NCI-H345 treated with DMSO at 0.1 percent for 48 hours (cell line): ENCODE data around the gene PUS3.
"Not testable (repeated sequence)": the region's sequence is repeated elsewhere in the genome, so short reads cannot be mapped to it uniquely, and the experiment has no call there.

Source experiments
- DNase-seq: peaks from one replicate; lab custom pipeline; 2025; ENCODE audit not compliant: unreplicated experiment; lab: John Stamatoyannopoulos, UW

The PUS3 gene

DNA sequence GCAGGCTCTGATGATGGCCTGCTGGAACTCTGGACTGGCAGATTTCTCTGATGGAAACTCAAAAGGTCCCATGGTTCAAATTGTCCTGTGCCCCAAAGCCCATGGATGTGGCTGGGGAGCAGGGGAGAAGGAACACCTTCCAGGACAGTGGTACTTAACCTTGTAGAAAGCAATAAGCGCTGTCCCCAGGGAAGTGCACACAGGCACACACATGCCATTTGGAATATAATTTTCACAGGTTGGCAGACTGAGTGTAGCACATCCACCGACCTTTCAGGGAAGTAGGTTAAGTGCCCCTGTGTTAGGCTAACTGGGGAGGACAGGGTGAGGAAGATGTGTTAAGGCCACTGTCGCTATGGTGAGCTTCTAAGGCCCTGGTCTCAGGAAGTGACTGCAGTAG, 19.1 kb upstream of the PUS3 start:
- no peak for DNase-seq

DNA sequence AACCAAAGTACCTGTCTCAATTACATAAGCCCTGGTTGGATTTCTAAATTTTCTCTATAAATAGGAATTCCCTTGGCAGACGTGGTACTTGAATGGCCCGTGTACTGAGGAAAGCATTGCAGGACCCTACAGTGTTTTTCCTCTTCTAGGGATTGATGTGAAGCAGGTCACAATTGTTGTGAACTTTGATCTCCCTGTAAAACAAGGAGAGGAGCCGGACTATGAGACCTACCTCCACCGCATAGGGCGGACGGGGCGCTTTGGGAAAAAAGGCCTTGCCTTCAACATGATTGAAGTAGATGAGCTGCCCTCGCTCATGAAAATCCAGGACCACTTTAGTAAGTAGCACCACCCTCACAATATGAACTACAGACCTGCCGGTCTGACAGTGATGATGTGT, 18.0 kb upstream of the PUS3 start:
- DNase-seq = no peak

DNA sequence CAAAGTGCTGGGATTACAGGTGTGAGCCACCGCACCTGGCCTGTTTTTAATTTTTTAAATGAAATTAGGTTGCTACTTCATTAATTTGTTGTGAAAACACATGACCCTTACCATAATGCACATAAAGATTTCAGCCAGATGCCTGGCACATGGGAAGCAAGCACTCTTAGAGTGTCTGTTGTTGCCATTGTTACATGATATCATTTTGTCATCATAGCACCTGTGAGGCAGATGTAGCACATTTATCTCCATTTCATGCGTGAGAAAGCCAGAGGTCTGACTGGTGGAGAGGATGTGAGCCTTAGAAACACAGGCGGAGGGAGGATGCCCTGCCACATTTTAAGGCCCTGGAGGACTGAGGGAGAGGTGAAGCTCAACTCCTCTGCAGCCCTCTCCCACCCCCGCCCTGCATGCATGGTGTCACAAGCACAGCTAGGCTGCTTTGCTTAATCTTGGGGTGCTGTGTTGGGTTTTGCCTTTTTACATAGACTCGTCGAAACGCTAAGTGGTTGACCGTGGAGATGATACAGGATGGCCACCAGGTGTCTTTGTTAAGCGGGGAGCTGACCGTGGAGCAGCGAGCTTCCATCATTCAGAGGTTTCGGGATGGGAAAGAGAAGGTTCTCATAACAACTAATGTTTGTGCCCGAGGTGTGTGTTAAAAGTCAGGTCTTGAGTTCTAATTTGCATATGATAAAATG, 15.3 kb upstream of the PUS3 start:
- no peak for DNase-seq

DNA sequence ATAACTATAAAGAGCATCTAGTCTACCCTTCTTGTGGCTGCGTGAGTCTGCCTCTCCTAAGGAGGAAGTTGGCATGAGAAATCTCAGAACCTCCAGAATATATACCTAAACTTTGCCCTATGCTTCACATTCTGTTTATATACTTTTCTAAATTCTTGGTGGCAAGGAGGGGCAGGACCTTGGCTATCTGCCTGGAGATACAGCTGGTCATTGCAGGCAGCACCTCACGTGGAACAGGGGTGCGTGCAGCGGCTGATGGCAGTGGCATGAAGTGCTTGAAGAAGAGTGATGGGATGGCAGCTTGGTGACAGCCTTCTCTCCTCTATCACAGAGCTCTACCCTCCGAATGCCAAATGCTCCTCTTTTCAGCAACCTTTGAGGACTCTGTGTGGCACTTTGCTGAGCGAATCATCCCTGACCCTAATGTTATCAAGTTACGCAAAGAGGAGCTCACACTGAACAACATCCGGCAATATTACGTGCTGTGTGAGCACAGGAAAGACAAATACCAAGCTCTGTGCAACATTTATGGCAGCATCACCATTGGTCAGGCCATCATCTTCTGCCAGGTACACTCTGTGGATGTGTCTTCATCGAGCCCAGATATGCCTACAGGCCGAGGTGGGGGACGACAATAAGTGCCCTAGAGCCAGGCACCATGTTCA, 13.8 kb upstream of the PUS3 start:
- no peak for DNase-seq

DNA sequence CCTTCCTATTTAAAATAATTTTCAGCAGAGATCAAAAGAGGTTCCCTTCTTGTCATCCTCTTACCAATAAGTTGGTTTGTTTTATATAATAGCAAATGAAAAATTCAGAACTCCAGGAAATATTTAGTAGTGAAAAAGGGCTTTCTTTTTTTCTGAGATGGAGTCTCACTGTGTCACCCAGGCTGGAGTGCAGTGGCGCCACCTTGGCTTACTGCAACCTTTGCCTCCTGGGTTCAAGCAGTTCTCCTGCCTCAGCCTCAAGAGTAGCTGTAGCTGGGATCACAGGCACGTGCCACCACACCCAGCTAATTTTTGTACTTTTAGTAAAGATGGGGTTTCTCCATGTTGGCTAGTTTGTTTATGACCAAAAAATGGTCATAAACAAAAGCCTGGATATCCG, 11.6 kb upstream of the PUS3 start:
- DNase-seq = not testable (repeated sequence)

DNA sequence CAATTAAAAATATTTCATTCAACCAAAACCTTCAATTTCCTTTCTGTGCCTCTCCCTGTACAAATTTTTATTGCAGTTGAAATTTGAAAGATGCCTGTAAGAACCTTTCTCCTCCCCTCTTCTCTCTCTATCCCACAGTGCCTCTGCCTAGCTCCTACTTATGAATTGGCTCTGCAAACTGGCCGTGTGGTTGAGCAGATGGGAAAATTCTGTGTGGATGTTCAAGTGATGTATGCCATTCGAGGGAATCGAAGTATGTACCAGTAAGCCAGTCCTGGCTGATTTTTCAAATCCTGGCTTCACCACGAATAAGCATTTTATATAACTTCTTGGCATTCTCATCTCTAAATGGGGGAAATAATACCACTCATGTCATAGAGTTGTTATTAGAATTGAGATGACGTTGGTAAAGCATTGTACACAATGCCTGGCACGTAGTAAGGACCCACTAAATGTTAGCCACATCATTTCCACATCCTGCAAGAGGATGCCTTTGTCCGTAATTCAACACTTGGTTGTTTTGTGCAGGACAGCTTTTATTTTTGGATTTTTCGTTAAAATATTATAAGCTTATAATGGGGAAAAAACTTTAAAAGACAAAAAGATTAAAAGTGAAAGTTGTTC, 7.3 kb upstream of the PUS3 start:
- DNase-seq = no peak

DNA sequence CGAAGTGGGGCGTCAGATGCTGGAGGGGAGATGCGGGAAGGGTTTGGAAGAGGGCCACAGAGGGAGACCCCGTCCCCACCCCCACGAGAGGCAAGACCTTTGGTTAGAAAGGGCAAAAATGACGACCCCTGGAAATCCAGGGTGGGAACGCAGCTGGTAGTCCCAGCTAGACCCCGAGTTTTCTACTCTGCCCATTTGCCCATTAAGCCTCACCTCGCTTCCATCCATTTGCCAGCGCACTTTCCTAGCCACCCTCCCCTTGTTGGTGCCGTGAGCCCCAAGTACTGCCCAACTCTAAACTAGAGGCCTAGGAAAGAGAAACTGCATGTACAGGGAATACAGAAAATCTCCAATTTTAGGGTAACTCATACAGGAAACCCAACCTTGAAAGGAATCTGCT, 1.7 kb upstream of the PUS3 start:
- DNase-seq = no peak

DNA sequence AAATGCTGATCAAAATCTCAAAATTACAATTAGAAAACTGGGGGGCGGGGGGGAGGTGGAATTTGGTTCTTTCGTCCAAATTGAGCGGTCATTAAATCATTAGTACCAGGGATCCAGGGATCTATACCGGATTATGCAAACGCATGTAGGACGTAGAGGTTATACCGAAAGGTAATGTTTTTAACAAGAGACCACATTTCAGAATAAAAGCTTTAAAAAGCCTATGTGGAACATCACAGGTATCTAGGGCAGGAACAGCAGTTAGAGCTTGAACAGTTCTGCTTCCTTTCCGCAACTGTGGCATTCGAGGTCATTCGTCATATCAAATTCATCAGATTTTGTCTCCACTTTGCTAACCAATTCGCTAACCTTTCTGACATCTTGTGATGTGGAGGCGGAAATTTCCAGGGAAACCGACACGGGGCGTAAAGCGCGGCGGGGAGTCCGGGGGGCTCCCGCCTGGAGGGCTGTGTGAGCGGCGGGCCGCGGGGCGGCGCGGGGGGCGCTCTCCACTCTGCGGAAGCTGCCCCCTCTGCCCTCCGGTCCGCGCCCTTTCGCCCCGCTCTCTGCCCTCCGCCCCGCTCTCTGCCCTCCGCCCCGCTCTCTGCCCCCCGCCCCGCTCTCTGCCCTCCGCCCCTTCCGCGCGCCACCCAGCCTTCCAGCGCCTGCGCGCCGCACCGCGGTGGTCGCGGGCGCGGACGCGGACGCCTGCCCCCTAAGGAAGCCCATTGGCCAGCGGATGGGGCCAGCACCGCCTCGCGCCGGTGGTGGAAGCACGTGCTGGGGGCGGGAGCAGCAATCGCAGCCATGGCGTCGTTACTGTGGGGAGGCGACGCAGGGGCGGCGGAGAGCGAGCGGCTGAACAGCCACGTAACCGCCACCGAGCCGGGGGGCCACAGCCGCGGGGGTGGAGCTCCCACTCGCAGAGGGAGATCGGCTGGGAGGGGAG, 979 bp upstream of the PUS3 start, which contains the start of gene DDX25:
Gene DDX25, plus strand, starts transcription at position 798 of the 949 bp plus-strand sequence. Its CDS starts 10 bp downstream, at position 808.
- DNase-seq = peak; percentile 20

DNA sequence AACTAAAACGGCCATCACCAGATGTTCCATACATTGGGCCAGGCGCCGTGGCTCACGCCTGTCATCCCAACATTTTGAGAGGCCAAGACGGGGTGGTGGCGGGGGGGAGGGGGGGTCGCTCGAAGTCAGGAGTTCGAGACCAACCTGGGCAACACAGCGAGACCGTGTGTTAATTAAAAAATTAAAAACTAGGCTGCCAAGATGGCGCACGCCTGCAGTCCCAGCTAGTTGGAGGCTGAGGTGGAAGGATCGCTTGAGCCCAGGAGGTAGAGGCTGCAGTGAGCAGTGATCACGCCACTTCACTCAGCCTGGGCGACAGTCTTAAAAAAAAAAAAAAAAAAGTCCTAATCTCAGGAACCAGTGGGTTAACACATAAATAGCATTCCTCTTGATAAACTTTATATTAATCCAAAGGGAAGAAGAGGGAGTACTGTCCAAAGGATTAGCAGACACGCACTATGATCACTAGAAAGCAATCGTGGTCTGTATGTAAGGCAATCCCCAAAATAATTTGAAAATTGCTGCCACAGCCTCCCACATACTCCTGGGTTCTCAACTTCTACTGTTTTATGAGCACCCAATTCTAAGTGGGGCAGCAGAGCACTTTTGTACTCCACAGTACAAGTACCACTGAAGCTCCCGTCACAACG, 604 bp downstream of the PUS3 start:
- DNase-seq = no peak

DNA sequence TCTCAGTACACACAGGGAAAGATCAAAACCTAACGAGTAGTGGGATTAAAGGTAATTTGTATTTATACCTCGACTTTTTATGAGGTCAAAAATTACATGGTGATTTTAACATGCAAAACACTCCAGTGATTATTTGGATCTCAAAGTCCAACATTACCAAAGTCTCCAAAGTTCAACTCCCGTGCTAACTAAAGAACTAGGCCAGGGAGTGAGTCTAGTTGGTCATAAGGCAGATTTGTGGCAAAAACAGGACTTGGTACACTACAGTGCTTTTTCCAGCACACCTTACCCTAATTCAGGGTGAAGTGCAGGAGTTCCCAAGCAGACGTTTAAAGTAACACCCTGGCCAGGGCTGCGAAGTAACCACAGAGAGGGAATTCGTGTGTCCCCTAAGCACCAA, 1.1 kb downstream of the PUS3 start:
- no peak for DNase-seq

DNA sequence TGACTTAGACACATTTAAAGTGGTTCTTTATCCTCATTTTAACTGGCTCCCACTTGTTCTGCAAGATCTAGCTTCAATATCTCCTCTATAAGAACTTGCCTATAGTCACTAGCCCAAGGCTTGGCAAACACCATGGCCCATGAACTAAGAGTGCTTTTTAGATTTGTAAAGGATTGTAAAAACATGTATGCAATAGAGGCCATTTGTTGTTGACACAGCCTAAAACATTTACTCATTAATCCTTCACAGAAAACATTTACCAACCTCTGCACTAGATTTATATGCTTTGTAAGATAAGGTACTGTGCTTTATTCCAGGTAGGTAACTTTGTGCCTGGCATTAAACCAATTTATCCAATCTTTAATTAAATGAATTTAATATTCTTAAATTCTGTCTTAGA, 10.0 kb downstream of the PUS3 start:
- DNase-seq = no peak

DNA sequence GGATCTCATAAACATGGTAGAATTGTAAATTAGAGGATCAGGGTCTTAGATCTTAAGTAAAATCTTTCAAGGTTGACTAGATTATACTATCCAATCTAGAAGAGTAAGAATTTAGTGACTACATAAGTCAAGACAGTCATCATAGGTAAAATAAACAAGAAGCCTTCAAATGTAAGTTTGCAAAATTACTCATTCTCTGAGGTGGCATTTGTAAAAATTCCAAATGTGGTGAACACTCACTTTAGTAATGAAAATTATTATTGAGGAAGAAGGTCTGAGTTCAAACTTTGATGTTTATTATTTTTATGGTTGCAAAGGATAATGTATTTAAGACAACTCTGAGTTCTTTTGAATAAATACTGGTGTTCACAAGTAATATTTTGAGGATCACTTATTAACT, 10.9 kb downstream of the PUS3 start:
- DNase-seq = no peak

DNA sequence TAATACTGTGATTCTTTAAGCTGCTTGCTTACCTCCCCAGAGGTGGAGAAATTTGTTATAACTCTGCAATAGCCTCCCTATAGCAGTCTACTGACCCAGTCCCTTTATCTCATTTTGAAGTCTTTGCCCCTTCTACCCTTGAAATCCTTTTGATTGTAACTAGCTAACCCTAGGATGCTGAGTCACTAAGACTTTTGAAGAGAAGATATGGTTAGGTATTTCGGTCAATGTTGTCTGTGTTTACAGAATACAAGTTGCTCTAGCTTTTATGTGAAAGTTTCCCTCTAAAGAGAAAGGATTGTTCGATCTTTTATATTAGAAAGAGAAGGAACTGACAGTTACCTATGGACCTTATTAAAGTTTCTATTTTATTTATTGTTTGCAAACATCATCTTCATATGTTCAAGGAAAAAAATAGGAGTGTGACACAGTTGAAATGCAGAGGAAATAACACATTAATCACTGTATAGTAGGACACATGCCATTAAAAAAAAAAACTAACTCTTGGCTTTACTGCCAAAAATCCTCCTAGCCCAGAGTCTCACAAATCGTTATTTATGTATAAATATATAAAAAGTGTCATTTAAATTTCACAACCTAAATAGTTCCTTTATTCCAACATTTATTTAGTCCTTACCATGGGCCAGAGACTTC, 12.4 kb downstream of the PUS3 start:
- no peak for DNase-seq

DNA sequence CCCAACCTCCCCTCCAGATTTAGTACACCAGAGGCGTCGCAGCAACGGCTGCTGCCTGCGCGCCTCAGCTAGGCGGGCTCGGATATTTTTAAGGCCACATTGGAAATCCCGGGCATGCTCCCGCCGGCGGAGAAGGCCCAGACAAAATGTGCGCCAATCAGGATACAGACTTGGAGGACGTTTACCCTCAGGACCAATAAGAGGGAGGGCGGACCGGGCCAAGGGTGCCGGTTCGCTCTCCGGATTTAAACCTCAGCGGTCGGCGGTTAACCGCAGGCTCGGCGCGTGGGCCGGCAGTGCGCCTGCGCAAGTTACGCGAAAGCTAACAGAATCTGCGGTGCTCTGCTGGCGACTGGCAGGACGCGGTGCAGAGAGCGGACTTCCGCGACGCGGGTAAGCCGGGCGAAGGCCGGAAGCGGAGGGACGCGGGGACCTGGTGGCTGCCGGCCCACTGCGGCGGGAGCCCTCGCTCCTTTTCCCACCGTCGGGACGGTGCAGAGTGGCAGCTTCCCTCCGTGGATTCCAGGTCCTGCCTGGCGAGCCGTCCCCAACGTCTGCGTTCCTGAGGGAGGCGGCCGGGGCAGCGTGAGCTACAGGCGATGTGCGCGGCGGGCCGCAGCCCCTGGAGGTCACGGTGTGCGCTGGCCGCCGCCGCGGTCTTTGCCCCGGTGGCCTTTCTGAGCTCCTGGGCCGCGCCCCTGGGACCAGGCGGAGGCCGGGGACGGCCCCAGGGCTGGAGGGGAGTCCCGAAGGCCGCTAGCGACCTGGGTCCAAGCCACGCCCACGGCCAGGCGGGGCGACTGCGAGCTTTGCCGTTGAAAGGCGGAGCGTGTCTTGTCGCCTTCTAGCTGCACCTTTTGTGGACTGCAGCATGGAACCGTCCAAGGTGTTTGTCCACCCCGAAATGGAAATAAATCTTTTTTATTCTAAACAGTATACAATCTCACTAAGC, 15.4 kb downstream of the PUS3 start, which contains the start of gene HYLS1:
Gene HYLS1, plus strand, starts transcription at position 296 of the 952 bp plus-strand sequence. CDS start 11,701 bp downstream, outside the sequence.
- peak; percentile 65 for DNase-seq

DNA sequence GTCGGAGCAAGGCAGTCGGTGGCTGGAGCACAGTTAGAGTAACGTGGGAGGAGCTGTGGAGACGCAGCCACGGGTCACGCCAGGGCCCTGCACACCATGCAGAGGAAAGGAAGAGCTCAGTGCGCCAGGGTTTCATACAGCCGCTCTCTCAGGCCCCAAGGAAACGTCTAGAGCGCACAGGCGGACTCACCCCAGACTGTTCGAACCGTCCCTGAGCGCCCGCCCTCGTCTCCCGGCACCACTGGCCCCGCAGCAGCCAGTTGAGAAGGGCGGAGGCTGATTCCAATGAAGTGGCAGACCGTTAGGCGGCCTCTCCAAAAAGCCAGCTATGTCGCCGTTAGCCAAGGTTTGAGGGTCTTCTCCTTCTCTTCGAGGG, 16.0 kb downstream of the PUS3 start:
- DNase-seq = no peak

DNA sequence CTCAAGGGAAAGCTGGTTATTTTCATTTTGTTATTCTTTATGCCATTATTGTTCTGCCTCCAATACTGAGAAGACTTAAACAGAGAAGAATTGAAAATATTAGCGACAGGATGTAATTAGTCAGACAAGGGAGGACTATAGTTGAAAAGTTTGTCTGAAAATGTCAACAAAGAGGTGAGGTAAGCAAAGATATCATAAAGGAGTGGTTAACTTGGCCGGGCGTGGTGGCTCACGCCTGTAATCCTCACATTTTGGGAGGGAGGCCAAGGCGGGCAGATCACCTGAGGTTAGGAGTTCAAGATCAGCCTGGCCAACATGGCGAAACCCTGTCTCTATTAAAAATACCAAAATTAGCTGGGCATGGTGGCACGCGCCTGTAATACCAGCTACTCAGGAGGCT, 19.6 kb downstream of the PUS3 start:
- no peak for DNase-seq

DNA sequence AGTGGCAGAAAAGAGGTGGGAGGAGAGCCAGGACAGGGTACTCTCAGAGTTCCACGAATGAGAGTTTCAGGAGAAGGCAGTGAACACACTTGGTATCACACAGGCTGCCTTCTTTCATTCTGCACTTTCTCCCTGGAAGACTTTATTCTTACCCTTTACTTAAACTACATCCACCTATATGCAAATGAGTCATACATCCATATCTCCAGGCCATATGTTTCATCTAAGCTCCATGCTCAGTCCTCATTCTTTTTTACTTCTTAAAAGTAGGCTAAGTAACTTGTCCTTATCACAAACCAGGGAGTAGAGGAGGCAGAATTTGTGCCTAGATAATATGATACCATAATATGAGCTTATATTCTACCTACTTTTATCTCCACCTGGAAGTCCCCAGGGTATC, 21.7 kb downstream of the PUS3 start:
- DNase-seq = no peak

DNA sequence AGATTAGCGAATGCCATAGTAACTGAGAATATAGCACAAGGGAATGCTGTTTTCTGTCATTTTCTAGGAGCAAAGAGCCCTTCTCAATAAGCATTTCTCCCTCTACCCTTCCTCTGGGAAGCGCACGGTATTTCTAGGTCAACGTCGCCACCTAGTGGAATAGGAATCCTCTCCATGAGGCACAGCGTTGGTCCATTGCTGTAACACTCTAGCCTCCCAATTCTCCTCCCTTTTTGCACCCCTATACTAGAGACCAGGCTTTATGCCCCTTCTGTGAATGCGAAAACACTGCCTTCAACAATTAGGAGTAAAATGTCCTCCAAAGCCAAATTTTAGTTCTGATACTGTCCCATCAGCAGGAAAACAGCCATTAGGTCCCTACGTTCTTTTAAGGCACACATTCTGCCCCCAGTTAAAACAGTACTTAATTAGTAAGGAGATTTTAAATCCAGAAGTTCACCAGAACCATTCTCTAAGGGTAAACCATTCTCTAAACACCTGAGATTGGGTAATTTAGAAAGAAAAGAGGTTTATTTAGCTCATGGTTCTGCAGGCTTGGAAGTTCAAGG, 28.4 kb downstream of the PUS3 start:
- peak; percentile 66 for DNase-seq
